GM10248 (cell line): ENCODE data around the gene ORC6.

Experiments used
- CTCF ChIA-PET: fragments of 300-600 bp; sonication (Branson Sonifier 250); formaldehyde crosslinking; extraction: SDS; loops from one replicate; lab custom pipeline; 2021; ENCODE audit warnings: antibody characterized with exemption; lab: Yijun Ruan, JAX
- POLR2A ChIA-PET: fragments of 350-650 bp; sonication (Branson Sonifier 250); formaldehyde crosslinking; extraction: SDS; loops from one replicate; lab custom pipeline; 2020; ENCODE audit warnings: antibody characterized with exemption; lab: Yijun Ruan, JAX
- DNase-seq: peaks from one replicate; pipeline ENCODE4 v3.0.0; 2012; ENCODE audit errors: extremely low spot score
- TF ChIP-seq, protein P1 (sequence below): IDR thresholded peaks from 2 replicates; pipeline ENCODE4 v1.5.1; 2012; ENCODE audit warnings: mild to moderate bottlenecking, low read depth; ENCODE audit errors: extremely low read depth, missing control alignments, control extremely low read depth

Gene ORC6

DNA sequence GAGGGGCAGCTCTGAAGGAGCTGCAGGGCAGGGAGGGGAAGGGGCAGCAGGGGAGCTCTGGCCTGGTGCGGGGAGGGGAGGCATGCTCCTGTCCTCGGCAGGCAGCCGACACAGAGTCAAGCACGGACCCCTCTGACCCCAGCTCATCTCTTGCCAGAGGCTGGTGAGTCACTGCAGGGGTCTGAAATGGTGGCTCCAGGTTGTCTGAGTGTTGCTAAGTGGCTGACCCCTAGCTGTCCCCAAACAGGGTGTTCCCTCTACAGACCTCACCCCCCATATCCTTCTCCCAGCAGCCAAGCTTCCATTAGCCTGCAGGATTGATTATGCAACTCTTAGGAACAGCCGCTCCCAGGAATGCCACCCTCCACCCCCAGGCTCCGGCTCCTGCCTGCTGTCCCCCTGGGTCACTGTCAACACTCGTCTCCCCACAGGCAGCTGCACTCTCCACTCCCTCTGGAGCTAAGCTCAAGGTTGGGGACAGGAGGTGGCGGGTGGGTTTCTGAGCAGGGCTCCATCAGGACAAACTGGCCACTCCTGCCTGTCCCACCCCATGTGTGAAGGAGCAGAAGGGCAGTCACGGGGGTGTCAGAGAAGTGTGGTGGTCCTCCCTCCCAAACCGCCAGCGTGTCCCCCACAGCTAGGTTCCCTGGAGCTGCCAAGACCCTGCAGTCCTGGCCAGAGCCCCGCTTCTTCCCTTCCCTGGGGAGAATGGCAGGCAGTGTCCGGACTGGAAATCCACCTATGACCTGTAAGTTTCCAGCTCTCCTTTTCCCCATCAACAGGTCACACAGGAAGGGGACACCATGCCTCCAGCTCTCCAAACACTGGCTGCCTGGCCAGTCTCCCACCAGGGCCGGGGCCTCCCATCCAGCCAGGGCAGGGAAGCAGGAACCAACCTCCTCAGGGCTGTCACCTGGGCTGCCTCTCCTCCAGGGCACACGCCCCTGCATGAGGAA lies 57.6 kb downstream of the ORC6 start:
- POLR2A ChIA-PET: interaction anchor here (0.6 kb wide), 1 partner anchor 12 kb away, joined by 3 read pairs; no protein-coding TSS in a partner anchor
- CTCF ChIA-PET: interaction anchor here (0.7 to 1.5 kb wide), 3 partner anchors 10 to 54 kb away, joined by 3 to 4 read pairs (median 3); no protein-coding TSS in a partner anchor
- TF ChIP-seq, protein P1, sequence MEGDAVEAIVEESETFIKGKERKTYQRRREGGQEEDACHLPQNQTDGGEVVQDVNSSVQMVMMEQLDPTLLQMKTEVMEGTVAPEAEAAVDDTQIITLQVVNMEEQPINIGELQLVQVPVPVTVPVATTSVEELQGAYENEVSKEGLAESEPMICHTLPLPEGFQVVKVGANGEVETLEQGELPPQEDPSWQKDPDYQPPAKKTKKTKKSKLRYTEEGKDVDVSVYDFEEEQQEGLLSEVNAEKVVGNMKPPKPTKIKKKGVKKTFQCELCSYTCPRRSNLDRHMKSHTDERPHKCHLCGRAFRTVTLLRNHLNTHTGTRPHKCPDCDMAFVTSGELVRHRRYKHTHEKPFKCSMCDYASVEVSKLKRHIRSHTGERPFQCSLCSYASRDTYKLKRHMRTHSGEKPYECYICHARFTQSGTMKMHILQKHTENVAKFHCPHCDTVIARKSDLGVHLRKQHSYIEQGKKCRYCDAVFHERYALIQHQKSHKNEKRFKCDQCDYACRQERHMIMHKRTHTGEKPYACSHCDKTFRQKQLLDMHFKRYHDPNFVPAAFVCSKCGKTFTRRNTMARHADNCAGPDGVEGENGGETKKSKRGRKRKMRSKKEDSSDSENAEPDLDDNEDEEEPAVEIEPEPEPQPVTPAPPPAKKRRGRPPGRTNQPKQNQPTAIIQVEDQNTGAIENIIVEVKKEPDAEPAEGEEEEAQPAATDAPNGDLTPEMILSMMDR: no peak
- DNase-seq: no peak
